Stimulated activated CD4-positive, alpha-beta T cell treated with anti-CD3 and anti-CD28 coated beads, TNF-alpha, amount 100 ng/mL, for 48 hours (primary cell): Measurements from ENCODE around the gene MUC5B.
"Not testable (repeated sequence)": the region's sequence is repeated elsewhere in the genome, so short reads cannot be mapped to it uniquely, and the experiment has no call there.

ENCODE experiments used
- DNase-seq, 3 donors: peaks; one replicate each; pipeline ENCODE4 v3.0.0-alpha.2; 2020; ENCODE audit warnings: low read depth in 3 of 3

Gene MUC5B

GRCh38 chr11:1222491-1223345 lies at the start of gene MUC5B:
Gene MUC5B, plus strand, starts transcription at chr11:1223066. Its CDS starts 58 bp downstream, at chr11:1223124.
- DNase-seq = no peak

- DNase-seq = not testable (repeated sequence)
Measured at GRCh38 chr11:1173396-1173795, 49.5 kb upstream of the MUC5B start.

- no peak for DNase-seq
Measured at GRCh38 chr11:1174441-1175370, 48.2 kb upstream of the MUC5B start.

GRCh38 chr11:1175461-1176223 lies 47.2 kb upstream of the MUC5B start:
- DNase-seq = no peak

- DNase-seq = no peak
Measured at GRCh38 chr11:1176224-1177019, 46.4 kb upstream of the MUC5B start.

GRCh38 chr11:1177020-1177770 lies 45.7 kb upstream of the MUC5B start:
- DNase-seq = no peak

GRCh38 chr11:1177771-1178090 lies 45.1 kb upstream of the MUC5B start:
- no peak for DNase-seq

- DNase-seq = no peak
Measured at GRCh38 chr11:1178201-1178885, 44.5 kb upstream of the MUC5B start.

- DNase-seq = no peak
Measured at GRCh38 chr11:1178906-1179305, 44.0 kb upstream of the MUC5B start.

- DNase-seq = no peak
Measured at GRCh38 chr11:1179641-1180040, 43.2 kb upstream of the MUC5B start.

- no peak for DNase-seq
Measured at GRCh38 chr11:1180171-1180570, 42.7 kb upstream of the MUC5B start.

- no peak for DNase-seq
Measured at GRCh38 chr11:1180947-1181391, 41.9 kb upstream of the MUC5B start.

- DNase-seq = no peak
Measured at GRCh38 chr11:1181420-1181819, 41.4 kb upstream of the MUC5B start.

GRCh38 chr11:1181853-1182535 lies 40.9 kb upstream of the MUC5B start:
- DNase-seq = no peak

GRCh38 chr11:1184139-1184538 lies 38.7 kb upstream of the MUC5B start:
- DNase-seq = not testable (repeated sequence)

- not testable (repeated sequence) for DNase-seq
Measured at GRCh38 chr11:1188451-1189130, 34.3 kb upstream of the MUC5B start.

- not testable (repeated sequence) for DNase-seq
Measured at GRCh38 chr11:1189816-1190215, 33.0 kb upstream of the MUC5B start.

GRCh38 chr11:1191786-1192470 lies 30.9 kb upstream of the MUC5B start:
- not testable (repeated sequence) for DNase-seq
